HG02763 (cell line): Measurements from ENCODE around the gene STIMATE.

Experiments used
- ATAC-seq: cut with Tn5 transposase; IDR thresholded peaks from one replicate; pipeline ENCODE4 v1.9.1; 2021; ENCODE audit warnings: mild to moderate bottlenecking, moderate library complexity; ENCODE audit not compliant: unreplicated experiment

The STIMATE gene

DNA sequence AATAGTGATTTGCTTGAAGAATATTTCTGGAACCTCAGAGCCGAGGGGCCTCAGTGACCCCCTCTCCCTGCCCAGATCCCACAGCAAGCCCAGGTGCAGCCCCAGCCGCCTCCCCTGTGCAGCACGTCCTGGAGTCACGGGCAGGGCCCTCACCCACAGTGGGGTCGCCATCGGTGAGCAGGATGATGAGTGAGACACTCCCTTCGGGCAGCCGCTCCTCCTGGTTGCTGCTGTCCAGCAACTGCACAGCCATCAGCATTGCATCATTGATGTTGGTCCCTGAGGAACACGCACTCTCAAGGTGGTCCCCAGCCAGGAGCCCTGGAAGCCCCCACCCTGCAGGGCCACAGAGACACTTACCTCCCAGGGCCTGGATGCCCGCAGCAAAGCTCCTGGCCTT, 73.3 kb downstream of the STIMATE start:
- no peak for ATAC-seq

DNA sequence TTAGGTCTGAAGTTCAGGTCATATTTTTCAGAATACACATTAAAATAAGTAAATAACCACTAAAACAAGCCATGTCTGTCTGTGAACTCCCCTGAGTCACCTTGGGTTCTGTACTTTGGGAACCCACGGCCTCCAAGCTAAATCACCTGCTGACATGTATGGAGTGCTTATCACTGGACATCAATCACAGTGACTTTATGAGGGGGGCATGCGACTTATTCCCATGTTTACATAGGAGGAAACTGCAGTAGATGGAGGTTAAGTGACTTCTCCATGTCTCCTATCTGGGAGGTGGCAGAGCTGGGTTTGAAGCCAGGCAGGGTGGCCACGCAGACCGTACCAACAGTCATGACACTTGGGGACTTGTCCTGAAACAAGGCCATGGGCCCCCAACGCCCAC, 75.0 kb downstream of the STIMATE start:
- no peak for ATAC-seq

DNA sequence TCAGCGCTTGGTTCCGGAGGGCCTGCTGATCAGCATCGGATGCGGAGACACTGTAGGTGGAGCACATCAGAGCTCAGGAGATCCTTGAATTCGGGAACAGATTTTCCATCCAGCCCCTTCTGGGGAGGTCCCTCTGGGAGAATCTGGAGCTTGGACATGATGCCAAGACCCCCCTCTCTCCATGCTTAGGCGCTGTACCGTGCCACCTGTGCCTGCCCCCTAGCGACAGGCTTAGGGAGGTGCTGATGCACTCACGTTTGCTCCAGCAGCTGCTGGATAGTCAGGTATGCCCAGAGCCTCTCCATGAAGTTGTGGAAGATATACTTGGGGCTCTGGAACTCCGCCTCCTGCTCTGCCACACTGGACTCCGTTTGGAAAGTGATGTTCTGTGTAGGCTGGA, 76.6 kb downstream of the STIMATE start:
- no peak for ATAC-seq

DNA sequence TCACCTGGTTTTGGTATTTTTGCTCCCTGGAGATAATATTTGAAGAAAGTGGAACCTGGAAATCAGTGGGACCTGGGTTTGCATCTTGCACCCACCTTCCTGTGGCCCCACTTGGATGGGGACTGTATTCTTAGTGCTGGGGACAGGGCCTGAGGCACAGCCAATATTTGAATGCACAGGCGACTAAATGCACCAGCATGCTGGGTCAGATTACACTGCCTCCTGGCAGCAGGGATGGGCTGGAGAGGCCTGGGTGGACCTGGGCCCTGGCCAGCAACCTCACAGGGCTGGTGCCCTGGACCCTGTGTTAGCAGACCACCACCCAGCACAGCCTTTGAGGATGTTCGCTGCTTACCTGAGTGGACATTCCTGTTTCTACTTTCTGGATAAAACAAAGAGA, 77.4 kb downstream of the STIMATE start:
- no peak for ATAC-seq

DNA sequence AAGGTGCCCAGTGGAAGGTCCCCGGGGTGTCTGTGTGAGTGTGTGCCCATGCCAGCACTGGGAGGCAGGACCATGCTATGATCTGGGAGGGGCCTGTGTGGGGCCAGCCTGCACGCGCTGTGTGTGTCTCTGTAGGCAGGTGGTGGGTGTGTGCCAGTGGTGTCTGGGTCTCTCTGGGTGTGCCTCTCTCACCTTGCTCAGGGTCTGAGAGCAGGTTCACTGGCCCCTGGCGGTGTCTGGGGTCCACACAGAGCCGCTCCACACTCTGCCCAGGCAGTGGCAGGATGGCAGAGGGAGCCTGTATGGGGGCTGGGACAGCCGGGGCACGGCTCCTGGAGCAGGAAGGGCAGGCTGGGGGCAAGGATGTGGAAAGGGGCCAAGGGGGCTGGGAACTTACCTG, 79.5 kb downstream of the STIMATE start:
- ATAC-seq: no peak

DNA sequence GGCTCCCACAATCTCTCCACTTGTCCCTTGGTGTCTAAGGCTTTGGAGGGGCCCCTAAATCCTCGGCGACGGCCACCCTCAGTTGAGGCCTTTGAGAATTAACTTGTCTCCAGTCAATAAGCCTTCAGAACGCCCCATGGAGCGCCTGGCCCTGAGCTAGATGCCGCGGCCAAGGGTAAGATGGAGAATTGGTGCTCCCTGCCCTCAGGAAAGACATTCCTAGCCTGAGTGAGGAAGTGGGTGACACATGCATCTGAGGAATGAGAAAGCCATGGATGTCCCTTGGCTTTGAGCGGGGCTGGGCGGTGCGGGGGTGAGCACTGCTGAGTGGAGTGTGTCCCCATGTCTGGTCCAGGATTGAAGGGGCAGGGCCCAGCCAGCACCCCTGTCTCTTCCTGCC, 80.1 kb downstream of the STIMATE start:
- ATAC-seq: no peak

DNA sequence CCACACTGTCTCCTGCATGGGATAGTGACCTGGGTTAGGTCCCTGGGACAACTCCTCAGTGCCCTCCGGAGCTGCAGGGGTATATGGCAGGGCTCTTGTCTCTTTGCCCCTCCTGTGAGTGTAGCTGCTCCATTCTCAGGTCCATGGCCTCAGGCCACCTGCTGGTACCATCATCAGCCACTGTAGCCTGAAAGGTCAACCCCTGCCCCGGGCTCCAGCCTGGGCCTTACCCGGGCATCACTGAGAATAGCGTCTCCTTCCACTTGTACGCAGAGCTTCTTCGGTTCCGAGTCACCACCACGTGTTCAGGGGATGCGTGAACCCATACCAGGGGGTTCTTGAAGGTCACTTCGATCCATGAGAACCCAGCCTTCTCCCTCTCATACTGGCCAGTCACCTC, 80.7 kb downstream of the STIMATE start:
- ATAC-seq: no peak

DNA sequence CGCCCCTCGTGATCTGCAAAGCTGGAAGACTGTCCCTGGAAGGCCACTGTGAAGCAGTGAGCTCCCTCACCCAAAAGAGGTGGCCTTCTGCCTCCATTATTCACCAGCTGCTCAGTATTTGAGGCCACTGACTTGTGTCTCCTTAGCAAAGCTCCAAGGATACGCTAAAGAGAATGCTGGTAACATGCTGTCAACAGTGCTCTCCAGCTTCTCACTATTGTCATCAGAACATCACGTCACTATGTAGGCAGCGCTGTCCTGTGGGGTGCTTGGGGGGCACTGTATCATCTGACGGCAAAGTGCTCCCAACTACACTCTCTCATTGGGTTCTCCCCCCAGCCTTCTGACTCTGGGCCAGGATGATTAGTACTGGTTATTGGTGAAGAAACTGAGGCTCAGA, 81.1 kb downstream of the STIMATE start:
- ATAC-seq: no peak

DNA sequence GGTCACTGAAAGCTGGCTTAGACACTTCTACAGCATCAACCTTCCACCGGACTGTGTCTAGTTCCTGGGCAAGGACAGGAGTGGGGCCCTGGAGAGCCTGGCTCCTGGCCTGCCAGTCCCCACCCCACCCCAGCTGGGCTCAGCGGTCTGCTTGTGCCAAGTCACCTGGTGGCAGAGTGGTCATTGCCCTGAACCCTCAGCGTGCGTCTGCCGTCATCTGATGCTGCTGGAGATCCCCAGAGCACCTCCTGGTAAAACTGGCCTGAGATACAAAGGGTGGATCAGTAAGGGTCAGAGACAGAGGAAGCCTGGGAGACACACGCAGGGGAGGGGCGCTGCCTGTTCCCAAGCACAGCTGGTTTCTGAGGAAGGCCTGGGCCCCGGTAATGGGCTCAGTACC, 83.5 kb downstream of the STIMATE start:
- no peak for ATAC-seq

DNA sequence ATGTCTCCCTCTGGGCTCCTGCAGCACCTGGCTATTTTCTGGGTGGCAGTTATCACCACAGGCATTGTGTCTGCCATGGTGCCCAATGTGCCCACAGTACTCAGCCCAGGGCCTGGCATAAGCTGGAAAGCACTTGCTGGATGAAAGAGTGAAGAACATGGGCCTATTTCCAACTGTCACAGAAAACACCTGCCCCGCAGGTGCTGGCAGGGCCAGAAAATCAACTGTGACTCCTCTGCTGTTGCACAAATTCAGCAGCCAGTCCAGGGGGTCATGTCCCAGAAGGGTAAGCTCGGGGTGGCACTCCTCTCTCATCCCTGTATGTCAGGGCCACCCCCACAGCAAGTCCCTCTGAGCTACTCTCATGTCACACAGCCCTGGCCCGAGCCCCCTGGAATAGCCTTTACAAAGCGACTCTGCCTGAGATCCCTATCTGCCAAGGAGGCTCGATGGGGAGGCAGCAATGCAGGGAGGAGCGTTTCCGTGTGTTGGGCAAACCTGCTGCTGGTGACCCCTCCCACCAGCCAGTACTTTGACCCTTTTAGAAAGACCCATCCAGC, 85.8 kb downstream of the STIMATE start:
- no peak for ATAC-seq

DNA sequence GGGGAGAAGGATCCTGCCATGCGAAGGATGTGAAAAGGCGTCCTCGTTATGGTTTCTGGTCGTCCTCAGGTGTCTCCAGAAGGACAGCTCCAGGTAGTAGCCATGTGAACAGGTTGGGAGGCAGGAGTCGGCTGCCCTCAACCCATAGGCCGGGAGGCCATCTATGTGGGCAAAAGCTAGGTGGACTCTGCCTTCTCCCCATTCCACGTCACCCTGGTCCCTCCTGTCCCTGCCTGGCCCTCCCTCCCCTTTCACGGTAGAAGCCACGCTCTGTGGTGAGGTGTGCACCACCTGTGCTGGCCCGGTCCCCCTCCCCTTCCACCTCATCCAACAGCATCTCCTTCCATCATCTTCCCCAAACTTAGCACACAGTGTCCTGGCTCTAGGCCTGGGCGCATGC, 86.4 kb downstream of the STIMATE start:
- no peak for ATAC-seq

DNA sequence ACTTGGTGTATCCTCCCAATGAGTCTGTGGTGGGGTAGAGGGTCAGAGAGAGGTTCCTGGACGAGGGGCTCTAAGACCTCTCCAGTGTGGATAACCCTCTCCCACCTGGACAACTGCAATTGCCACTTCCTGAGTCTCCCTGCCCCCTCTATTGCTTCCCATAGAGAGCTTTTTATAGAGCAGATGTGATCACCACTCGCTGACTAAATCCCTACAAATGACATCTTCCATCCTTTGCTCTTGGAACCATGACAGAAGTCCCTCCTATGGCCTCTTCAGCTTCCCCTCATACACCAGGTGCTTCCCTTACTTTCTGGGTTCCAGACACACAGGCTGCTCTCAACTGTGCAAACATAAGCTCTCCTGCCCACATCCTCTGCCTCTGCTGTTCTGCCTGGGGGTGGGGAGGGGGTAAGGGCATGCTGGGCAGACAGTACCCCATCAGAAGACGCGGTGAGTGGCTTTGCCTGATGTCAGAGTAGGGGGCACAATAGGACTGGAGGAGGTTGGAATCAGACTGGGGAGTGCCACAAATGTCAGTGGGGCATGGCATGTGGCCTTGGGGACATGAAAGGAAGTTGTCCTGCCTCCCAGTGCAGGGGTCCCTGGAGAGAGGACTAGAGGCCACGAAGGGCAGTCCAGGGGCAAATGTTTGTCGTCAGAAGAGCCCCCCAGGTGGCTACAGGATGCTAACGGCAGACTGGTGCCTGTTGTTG, 87.5 kb downstream of the STIMATE start:
- no peak for ATAC-seq

DNA sequence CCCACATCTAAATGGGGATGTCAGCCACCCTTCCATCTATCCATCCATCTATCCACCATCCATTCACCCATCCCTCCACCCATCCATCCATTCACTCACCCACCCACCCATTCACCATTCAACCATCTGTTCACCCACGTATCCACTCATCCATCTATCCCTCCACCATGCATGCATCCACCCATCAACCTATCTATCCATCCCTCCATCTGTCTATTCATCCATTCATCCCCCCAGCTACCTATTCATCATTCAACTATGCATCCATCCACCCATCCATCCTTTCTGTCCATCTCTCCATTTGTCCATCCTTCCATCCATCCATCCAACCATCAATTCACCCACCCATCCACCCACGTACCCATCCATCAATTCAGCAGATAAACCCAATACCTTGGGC, 88.2 kb downstream of the STIMATE start:
- ATAC-seq: no peak

DNA sequence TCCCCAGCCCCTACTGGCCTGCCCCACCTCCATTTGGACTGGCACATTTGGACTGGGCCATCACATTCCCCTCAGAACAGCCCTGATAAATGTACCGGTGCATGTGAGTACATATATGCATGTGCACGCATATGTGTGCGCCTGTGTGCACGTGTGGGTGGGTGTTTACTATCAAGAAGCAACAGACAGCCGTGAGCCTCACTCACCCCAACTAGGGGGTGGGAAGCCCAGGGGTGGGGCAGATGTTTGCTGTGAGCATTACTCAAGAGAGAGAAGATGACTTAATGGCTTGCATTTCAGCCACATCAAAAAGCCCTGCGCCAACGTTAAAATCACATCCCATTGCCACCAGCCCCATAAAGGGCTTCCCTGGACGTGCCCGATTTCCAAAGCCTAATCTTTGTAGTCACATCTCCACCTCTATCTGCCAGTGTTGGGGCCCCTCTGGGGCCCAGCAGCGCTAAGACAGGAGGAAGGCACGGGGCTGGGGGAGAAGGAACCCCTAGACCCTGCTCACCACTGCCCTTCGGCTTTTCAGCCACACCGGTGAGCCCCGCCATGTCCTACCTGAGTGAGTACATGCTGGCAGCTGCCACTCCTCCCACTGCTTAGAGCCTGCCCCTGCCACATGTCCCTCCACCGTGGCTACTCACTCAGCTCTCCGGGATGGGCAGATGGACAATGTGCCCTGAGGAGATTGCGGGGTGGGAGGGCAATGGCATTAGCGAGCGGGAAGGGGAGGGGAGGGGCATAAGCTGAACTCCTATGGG, 91.9 kb downstream of the STIMATE start:
- ATAC-seq: no peak

DNA sequence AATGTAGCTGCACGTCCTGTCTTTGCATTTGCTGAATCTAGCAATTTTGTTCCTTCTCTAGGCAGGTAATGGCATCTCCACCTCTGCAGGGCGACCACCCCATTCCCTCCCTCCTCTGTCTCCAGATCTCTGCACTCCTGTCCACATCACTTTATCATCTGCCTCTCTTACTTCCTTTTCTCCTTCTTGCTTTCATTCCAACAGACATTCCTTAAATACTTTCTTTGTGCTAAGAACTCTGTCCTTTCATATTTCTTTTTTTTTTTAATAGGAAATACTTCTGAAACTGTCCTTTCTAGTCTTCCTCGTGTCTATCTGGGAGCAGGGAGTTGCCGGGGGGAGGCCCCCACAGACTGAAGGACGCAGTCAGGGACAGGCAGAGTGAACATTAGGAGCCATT, 95.5 kb downstream of the STIMATE start:
- no peak for ATAC-seq

DNA sequence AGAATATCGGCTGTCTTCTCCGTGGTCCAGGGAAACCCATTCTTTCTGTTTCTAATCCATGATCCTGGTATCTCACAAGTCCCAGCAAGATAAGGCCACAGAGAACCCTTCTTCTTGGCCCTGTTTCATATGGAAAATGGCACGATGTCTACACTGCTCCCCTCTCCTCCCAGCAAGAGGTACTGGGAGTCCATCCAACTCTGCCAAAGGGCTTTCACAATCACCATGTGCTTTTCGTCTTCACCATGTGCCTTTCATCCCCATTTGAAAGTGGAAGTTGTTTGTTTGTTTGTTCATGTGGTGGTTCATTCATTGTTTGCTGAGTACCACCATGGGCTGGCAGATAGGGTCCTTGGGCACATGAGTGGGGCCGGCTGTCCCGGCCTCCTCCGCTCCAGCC, 97.3 kb downstream of the STIMATE start:
- no peak for ATAC-seq

DNA sequence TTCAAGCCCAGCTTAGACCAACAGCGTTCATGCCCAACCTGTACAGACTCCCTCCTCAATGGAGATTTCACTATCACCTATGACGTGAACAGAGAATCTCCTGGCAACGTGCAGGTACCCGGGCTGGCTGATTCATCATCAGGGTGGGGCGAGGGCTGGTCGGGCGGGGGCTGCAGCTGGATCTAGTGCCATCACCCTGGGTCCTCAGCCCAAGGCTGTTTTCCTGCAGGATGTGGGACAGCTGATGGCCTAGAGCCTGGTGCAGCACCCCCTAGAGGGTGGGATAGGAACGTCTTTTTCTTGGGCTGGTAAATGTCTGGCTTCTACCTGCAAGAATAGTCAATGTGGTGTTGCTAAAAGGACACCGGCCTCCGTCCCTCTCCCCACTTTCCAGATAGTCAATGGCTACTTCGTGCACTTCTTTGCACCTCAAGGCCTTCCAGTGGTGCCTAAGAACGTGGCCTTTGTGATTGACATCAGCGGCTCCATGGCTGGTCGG, 98.3 kb downstream of the STIMATE start:
- ATAC-seq: no peak

DNA sequence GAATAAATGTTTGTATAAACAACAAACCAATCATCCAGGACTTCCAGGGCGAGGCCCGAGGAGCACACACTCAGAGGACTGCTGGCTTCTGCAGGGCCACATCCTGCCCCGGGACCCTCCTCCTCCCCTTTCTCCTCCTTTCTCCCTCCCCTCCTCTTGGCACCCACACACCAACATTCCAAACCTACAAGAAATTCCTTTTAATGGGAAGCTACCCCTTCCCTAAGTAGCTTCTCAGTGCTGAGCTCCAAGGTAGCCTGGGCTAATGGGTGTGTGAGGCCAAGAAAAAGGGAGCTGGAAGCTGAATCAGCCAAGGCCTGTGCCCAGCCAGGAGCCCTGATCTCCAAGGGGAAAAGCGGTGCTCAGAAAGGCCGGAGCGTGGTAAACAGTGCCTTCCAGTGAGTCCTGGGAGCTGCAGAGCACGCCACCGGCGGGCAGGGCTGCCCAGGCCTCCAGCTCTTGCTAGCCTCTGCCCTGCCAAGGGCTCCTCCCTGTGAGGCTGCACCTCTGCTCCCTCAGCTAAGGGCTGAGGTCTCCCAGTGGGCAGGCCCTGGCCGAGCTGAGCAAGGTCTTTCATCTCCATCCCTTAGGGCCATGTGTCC, 98.9 kb downstream of the STIMATE start:
- no peak for ATAC-seq

DNA sequence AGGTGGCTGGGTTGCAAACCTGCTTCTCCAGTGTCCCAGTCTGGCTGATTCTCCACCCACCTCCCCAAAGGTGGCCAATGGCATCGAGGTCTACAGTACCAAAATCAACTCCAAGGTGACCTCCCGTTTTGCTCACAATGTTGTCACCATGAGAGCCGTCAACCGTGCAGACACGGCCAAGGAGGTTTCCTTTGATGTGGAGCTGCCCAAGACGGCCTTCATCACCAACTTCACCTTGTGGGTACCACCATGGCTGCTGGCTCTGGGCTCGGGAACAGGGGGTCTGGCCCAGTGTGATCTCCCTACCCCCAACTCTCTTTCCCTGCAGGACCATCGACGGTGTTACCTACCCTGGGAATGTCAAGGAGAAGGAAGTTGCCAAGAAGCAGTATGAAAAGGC, 100.9 kb downstream of the STIMATE start:
- no peak for ATAC-seq

DNA sequence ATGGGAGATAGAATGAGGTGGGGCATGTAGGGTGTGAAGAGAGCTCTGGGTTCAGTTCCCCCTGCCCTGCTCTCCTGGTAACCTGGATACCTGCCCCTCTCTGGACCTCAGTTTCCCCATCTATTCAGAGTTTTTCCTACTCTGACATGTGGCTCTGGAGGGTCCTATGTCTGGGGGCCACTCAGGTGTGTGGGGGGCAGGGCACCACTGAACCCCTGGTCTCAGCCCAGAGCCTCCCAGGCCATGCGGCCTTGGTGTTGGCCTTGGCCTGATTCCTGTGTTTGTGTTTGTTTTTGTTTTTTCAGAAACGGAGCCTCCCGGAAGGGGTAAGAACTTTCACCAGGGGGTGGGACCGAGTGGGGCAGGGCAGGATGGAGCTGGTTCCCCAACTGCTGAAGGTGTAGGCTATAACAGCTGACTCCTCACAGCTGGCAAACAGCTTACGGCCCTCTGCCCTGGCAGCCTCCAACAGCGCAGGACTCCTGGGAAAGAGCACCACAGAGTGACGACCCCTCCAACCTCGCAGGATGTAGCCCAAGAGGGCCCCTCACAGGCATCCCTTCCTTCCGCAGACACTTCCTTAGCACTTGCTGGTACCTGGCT, 101.9 kb downstream of the STIMATE start:
- no peak for ATAC-seq

DNA sequence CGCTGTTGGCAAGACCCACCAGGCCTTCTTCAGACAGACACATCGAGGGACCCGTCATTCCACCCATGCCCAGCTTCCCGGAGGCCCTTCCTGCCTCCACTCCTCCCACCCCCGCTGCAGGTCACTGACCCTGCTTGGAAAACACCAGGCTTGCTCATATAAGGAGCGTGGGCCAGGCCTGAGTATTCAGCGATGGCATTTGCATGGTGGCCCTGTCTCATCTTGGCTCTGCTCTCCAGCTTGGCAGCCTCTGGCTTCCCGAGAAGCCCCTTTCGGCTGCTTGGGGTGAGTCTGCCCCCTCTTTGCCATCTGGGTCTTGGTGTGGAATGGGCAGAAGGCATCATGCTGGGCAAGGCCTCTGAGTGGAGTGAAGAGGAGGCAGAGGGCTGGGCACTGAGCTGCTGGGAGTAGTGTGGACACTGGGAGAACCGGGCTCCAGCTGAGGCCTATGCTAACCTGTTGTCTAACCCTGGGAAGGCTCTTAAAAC, 102.7 kb downstream of the STIMATE start, which contains the start of gene ITIH3:
Gene ITIH3, plus strand, starts transcription at position 185 of the 488 bp plus-strand sequence. Its CDS starts 8 bp downstream, at position 193.
- no peak for ATAC-seq
